NCI-H226 (cell line): Measurements from ENCODE around the gene PTX3.

ENCODE experiments used
- DNase-seq: peaks from one replicate; pipeline ENCODE4 v3.0.0-alpha.2; 2015

Gene PTX3

DNA sequence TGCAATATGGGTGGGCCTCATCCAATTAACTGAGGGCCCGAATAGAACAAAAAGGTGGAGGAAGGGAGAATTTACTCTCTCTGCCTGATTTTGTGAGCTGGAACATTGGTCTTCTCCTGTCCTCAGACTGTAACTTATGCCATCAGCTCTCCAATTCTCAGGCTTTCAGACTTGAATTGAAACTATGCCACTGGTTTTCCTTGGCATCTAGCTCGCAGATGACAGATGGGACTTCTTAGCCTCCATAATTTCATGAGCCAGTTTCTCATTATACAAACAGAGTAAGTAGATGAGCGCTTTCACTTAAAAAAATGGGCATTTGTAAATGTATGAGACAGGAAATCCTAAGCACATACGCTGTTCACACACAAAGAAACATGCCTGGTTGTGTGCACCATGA is 8.7 kb upstream of the PTX3 start:
- no peak for DNase-seq

DNA sequence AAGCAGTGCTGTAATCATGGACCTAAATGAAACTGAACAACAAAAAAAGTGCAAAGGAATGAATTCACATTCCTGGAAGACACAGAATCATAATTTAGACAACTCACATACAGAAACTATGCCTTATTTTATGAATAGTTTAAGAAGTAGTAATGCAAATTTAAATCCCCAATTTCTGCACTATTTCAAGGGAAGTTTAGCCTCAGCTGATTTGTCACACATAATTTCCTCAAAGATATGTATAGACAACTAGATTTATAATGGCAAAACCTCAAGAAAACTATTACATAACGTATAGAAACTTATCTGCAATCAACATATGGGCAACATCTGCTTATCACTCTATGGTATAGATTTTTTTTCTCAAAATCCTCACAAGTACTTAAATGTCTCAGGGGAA is 7.8 kb upstream of the PTX3 start:
- DNase-seq = no peak

GRCh38 chr3:157429708-157430107 is 6.9 kb upstream of the PTX3 start:
- no peak for DNase-seq

GRCh38 chr3:157438194-157438730 is 1.6 kb downstream of the PTX3 start:
- no peak for DNase-seq

GRCh38 chr3:157441102-157441624 is 4.5 kb downstream of the PTX3 start:
- DNase-seq = no peak

DNA sequence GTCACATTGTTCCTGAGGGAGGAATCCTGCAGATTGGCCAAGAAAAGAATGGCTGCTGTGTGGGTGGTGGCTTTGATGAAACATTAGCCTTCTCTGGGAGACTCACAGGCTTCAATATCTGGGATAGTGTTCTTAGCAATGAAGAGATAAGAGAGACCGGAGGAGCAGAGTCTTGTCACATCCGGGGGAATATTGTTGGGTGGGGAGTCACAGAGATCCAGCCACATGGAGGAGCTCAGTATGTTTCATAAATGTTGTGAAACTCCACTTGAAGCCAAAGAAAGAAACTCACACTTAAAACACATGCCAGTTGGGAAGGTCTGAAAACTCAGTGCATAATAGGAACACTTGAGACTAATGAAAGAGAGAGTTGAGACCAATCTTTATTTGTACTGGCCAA is 6.1 kb downstream of the PTX3 start:
- peak; percentile 22 for DNase-seq

DNA sequence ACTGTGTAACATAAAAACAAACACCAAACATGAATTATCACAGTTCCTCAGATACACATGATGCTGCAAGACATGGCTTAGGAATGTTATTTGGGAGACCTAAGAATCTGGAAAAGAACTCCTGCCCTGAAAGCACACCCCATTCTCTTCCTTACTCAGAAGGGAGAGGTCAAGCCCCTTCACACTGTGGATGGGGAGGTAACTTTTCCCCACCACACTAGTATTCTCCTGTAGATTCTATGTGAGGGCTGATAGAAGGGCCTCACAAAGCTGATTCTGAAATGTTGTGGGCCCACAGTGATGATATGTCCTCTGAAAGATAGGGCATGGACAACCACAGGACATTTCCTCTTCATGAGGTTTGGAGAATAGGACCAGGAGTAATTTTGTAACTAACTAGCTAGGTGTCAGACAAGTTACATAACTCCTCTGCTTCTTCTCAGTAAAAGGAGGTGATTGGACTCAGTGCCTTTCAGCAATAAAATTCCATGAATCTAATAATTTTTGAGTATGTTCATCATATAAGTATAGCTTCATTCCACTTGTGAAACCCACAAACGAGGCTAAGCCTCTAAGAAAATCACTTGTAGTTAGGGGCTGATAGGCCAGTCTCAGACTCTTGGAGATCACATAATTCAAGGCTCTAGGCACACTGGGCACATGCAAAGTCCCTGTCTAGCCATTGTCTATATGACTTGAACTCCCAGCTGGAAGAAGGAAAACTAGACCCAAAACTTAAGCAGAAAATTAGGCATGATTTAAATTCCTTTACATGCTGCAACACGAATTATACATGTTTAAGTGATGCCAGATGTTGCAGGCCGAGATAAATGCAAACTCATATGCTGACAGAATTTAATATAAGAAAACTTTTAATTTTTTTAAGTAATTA is 7.5 kb downstream of the PTX3 start:
- DNase-seq = no peak

- DNase-seq = no peak
Measured at GRCh38 chr3:157444797-157445184, 8.1 kb downstream of the PTX3 start.

GRCh38 chr3:157445857-157446256 is 9.2 kb downstream of the PTX3 start:
- DNase-seq = peak; percentile 43

GRCh38 chr3:157447026-157447694 is 10.5 kb downstream of the PTX3 start:
- peak; percentile 33 for DNase-seq

DNA sequence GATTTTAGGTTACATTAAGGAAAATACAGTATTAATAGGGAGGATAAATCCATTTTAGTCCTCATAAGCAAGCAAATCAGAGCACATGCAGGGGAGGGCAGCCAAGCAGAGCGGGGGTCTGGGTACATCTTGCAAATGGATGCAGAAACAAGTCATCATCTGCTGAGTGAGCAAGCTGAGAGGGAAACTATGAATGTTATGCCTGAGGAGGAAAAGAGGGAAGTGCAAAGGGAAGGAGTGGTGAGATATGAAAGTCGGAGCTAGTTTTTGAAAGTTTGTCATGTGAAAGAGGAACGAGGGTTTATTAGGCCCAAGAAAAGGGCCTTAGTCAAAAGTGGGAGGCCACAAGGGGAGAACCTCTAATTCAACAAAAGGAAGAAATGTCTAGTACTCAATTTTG is 15.4 kb downstream of the PTX3 start:
- DNase-seq = no peak

GRCh38 chr3:157453824-157454223 is 17.2 kb downstream of the PTX3 start:
- DNase-seq = no peak

DNA sequence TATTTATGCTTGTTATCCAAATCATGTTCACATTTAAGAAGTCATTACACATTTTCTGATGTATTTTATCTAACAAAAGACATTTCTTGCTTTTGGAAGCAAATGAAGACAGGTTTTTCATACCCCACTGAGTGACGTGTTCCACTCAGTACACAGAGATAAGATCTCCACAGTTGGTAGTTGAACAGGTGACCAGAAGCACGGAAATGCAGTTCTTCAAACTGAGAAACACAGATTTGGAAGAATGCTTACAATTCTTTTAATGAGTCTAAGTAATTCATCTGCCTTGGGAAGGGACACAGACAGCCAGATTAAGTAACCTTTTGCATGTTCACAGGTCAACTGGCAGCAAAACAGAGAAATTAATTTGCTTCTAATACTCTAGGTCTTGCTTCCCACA is 23.1 kb downstream of the PTX3 start:
- no peak for DNase-seq

GRCh38 chr3:157460253-157460652 is 23.6 kb downstream of the PTX3 start:
- no peak for DNase-seq

DNA sequence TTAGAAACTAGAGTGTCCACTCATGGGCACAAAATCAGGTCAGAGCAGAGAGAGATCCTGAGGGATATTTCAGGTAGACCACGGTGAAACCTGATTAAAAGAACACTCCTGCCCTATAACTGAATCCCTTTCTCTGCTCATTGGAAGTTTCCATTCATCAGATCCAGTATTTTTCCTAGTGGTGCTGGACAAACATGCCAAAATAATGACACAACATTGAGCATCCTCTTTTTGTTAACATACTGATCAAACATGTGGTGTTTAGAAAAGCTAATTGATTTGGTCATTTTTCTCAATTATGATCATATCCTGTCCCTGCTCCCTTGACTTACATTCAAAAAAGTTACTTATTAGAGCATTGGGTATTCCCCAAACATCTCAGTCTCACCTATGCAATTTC is 27.2 kb downstream of the PTX3 start:
- no peak for DNase-seq

- DNase-seq = no peak
Measured at GRCh38 chr3:157464321-157464720, 27.7 kb downstream of the PTX3 start.

DNA sequence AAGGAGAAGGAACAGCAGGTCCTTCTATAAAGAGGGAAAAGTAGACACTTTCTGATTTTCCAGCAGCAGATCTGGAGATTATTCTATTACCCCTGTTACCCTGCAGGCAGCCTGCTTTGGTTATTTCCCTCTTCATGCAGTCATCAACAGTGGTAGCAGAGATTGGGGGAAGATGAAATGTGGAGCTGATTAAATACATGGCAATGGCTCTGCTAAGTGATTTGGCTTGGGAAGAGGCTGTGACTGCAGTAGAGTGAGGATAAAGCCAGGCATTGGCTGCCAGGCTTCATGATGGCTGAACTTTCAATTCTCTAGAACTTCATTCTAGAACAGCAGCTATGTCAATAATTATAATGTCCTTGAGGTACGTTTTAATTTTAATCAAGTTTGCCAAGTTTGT is 29.1 kb downstream of the PTX3 start:
- no peak for DNase-seq

- no peak for DNase-seq
Measured at GRCh38 chr3:157467200-157467599, 30.6 kb downstream of the PTX3 start.

DNA sequence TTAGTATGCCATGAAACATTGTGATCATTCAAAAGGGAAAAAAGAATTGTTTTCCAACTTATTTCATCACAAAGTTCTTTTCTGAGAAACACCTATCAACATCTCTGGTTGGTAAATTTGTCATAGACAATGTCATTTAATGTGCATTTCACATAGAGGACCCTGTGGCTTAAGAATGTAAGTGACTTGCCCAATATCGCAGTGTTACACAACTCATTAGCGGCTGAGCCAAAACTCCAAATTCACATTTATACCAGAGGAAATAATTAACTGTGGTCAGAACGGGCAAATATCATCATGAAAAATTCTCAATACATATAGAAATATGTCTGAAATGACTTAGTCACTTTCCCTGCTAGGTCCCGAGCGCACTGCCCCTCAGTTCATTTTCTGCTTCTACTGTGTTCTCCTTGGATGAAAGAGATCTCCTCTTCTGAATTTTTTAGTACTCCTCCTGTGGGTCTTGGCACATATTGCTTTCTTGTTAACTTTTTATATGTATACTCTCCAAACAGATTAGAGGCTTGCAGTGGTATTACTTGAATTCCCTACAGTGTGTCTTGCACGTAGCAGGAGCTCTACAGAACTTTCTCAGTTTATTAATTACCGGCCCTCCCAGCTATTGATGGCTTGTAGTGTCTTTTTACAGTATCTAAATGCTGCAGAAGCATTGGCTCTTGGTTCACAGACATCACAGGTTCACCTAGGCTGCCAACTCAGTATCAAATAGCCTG is 33.1 kb downstream of the PTX3 start:
- DNase-seq = no peak

GRCh38 chr3:157471064-157471463 is 34.4 kb downstream of the PTX3 start:
- no peak for DNase-seq

DNA sequence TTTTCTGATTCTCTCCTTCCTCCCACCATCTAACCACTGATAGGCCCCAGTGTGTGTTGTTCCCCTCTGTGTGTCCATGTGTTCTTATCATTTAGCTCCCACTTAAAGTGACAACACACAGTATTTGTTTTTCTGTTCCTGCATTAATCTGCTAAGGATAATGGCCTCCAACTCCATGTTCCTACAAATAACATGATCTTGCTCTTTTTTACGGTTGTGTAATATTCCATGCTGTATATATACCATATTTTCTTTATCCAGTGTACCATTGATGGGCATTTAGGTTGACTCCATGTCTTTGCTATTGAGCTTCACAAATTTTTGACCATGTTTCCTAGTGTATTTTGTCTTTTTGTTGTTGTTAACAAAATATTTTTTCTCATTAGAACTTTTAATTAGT is 36.0 kb downstream of the PTX3 start:
- DNase-seq = no peak

- DNase-seq = peak; percentile 33
Measured at GRCh38 chr3:157475921-157476414, 39.3 kb downstream of the PTX3 start.

GRCh38 chr3:157477441-157477840 is 40.8 kb downstream of the PTX3 start:
- no peak for DNase-seq
